Activated naive CD4-positive, alpha-beta T cell treated with Interleukin-2 at 50 U/mL for 16 hours (primary cell): ENCODE measurements around the gene DAGLB.
"Not testable (repeated sequence)": the region's sequence is repeated elsewhere in the genome, so short reads cannot be mapped to it uniquely, and the experiment has no call there.

Source experiments
- DNase-seq: peaks from one replicate; pipeline ENCODE4 v3.0.0-alpha.2; 2020

Gene DAGLB

DNA sequence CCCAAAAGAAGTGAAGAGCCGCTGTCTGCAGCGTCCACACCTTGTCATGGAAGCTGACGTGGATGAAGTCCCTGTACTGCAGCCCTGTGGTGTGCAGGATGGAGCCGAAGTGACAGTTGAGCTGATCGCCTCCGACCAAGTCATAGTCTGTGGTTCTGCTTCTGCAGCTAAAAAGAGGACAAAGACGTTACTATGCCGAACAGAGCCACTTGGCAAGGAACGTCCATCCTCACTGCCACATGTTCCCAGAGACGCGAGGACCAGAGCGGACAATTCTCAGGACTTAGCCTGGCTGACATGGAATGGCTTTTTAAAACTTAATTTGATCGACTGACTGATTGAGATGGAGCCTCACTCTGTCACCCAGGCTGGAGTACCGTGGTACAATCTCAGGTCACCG is 21.8 kb downstream of the DAGLB start:
- no peak for DNase-seq

DNA sequence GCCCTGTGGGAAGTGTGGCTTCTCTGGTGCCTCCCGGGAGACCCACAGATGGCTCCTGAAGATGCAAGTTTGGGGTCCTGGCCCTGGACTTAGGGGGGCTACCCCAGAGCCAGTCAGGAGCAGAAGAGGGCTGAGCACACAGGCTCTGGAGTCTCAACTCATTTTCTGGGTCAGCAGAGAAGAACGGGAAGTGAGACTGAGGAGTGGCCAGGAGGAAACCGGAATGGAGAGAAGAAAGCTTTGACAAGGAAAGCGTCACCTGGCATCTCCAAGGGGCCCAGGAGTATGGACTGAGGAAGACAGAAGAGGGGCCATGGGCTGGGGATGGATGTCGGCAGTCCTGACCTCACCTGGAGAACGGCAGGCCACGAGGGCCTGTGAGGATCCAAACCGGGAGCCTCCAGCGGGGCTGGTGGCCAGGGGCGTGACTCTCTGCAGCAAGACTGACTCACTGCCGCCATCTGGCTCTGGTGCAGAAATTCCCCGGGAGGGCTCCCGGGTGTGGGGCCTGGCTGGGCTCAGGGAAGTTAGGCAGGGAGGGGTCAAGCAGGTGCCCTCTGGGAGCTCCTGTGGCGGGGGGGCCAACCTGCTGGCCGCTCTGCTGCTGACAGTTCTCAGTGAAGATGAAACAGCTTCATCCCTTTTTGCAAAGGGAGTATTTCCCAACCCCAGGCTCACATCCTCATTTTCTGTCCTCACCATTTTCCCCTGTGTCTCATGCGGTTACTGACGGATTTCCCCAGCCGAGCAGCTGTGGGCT is 23.6 kb downstream of the DAGLB start:
- DNase-seq, result no peak

DNA sequence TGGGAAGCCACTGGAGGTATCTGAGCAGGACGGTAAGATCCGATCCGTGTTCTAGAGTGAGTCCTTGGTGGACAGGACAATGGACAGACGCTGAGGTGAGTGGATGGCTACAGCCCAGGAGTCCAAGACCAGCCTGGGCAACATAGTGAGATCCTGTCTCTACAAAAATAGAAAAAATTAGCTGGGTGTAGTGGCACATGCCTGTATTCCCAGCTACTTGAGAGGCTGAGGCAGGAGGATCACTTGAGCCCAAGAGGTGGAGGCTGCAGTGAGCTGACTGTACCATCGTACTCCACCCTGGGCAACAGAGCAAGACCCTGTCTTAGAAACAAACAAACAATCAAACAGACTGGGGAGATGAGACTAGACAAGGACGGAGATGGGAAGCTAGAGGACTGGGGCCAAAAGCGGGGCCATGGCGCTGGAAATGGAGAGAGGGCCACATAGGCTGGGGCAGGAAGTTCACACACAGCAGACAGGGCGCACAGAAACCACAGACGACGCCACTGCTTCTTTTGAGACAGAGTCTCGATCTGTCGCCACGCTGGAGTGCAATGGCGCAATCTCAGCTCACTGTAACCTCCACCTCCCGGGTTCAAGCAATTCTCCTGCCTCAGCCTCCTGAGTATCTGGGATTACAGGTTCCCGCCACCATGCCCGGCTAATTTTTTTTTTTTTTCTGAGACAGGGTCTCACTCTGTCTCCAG is 24.7 kb downstream of the DAGLB start:
- no peak for DNase-seq

DNA sequence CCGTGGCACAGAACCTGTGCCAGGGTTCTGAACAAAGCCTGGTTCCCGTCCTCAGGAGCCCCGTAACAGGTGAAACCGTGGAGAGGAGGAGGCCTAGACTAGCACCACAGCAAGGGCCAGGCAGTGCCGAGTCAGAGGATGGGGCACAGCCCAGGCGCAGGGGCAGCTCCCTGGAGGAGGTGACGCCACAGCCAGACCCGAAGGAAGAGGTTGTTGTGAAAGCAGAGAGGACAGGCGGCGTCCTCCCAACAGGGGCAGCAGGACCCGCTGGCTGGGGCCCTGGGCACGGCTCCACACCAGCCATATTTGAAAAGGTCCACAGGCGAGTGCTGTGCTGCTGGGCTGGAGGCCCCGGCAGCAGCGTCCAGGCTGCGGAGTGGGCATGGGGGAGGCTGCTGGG is 25.7 kb downstream of the DAGLB start:
- DNase-seq, result no peak

DNA sequence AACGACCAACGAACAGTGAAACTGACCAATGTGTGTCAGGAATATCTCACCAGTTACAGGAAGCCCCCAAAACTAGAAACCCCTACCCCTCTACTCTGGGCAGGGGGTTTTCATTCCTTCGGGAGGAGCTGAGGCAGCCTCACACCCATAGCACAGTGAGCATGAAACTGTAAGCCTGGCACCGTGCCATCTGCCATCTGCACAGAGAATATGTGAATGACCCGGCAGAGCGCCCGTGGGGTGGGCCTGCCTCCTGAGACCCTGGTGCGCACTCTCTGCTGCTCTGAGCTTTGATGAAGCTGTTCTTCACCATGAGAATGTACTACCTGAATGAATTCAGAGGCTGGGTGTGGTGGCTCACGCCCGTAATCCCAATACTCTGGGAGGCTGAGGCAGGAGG is 27.1 kb downstream of the DAGLB start:
- no peak for DNase-seq

DNA sequence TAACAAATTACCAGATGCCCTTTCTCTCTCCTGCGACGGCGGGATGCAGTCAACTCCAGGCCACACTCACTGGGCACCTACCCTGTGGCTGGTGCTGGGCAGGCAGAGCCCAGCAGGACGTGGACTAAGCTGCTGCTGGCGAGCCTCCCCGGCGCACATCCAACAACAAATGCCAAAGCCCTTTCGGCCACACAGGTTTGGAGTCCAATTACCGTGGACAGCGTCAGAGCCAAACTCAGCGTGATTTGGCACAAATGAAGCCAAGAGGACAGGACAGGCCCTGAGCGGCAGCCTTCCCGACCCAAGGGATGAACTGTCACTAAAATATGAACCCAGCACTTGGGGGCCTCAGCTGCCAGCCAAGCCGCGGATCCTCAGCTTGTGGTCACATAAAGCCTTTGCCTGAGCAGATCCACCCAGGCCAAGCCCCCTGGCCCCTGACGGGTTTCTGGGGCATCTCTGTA is 28.4 kb downstream of the DAGLB start:
- no peak for DNase-seq

DNA sequence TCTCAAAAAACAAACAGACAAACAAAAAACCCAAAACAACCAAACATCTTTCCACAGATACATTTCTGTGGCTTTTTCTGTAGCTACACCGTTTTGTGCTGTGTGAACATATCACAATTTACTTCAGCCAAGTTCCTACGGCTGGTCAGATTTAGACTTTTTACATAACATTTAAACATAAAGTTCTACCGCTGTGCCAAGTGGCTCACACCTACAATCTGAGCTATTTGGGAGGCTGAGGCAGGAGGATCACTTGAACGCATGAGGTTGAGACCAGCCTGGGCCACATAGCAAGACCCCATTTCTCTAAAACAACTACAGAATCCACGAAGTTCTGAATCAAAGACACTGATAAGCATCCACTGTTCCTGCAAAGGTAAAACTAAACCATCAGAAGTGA is 30.3 kb downstream of the DAGLB start:
- DNase-seq, result no peak

DNA sequence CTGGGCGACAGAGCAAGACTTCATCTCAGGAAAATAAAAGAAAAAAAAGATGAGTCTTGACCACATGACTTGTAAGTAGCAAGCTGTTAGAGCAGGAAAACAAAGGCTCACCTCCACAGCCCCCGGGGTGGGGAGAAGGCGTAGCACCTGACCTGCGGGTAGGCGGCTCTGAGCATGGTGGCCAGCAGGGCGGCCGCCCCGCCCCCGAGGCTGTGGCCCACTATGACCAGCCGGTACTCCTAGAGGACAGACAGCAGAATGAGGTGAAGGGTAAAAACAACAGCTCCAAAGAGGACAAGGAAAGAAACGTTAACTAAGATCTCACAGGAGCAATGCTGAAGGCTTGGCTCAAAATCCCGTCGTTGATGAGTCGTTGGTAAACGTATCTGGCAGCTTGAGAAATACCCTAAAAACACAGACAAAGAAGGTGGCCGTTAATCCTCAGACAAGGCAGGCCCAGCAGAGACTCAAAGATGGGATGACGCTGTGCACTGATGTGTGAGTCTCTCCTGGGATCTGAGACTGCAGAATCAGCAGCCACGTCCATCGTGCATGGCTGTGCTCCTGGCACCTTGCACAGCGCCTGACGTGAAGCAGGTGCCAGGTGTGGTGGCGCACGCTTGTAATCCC is 31.1 kb downstream of the DAGLB start:
- DNase-seq, result no peak

DNA sequence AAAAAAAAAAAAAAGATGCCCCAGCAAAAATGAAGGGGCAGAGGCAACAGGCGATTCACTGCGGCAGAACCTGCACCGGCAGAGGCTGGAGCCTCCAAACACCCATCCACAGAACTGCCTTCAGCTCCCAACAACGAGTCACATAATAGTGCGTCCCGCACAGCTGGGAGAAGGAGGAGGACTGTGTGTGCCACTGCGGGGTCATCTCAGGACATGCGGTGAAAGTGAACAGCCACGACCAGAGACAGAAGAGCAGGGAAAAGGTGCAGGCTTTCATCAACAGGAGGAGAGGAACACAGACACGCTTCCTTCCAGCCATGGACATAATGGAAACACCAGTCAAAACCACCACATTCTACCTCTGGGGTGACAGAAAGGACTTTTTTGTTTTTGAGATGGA is 34.1 kb downstream of the DAGLB start:
- DNase-seq, result no peak

DNA sequence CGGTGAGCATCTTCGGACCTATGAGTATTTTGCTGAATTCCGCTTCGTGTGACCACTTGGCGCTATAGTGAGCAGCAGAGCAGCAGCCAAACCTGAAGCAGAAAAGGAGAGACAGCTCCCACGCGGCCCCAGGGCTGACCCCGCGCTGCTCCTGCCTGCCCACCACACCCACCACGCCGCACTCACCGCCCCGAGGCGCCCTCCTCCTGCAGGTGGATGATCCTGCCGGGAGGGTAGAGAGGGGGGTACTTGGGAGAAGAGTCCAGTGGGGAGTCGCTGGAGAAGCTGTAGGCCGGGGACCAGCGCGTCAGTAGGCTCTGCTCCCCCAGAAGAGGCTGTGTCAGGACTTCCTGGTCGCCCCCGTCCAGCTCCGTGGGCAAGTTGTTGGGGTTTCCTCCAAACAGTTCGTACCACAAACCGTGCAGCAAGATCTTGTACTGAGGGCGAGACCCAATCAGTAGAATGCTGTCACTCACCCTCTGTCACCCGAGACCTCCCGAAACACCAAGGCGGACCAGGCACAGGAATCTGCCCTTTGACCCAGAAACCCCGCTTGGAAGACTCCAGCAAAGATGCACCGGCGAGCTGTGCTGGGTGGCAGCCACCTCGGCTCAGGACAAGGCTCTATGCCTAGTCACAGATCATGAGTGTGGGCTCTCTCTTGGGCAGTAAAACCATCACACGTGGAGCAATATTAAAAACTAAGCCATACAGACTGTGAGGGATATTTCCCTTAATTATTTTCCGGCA is 37.6 kb downstream of the DAGLB start:
- no peak for DNase-seq

DNA sequence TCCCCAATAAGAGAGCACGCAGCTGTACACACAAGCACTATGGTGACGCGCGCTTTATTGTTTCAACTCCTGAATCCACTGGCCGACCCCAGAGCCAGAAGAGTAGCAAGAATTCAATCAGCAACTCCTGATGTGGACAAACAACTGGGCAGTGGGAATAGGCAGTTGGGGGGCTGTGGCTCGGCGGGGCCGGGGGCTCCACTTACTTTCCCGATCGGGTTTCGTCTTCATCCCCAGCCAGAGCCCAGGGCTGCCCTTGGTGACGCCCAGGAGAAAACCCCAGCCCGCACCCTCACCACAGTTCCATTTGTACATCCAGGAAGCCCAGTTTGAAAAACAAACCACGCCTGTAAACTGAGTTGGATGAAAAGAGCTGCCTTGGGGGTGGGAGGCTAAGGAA is 38.7 kb downstream of the DAGLB start:
- no peak for DNase-seq

DNA sequence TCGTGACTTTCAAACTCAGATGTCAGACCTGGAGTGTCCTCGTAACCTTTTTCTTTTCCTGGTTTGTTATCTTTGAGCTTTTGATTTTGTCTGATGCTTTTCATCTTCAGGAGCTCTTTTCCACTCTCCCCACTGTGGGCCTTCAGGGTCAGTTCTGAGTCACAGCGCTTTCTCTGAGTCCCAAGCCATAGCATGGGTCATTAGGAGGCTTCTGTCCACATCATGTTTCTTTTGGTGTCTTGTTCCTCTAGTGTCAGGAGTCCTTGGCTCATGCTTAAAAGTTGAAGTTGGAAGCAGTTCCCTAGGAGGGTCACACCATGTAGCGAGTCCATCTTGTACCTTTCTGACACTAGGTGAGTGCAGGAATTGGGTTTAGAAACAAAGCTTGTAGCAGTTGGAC is 40.3 kb downstream of the DAGLB start:
- no peak for DNase-seq

DNA sequence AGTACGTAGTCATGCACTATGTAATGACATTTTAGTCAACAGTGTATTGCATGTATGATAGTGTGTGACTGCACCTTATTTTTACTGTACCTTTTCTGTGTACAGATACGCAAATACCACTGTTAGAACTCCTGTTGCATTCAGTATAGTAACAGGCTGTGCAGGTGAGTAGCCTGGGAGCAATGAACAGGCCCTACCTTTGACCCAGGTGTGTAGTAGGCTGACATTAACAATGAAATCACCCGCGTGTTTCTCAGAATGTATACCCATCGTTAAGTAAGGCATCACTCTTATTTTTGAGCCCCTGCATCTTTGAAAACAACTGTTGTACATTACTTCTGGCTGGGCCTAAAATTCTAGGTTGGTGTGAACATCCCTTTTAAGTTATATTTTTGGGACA is 41.6 kb downstream of the DAGLB start:
- no peak for DNase-seq

DNA sequence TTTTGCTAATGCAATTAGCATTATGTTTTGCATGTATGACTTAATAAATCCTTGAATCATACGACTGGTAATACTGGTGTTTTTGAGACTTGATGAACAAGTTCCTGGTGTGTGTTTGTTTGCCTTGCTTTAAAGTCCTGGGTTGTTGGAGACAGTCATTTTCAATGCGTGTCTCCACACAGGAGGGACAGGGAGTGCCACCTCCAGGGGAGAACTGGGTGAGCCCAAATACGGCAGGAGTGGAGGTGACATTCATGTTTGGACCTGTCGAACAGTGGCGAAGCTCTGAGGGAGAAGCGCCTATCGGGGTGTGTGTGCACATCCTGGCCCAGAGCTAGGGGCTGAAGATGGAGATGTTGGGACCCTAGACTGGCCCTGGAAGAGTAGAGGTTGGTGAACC is 43.8 kb downstream of the DAGLB start:
- no peak for DNase-seq

DNA sequence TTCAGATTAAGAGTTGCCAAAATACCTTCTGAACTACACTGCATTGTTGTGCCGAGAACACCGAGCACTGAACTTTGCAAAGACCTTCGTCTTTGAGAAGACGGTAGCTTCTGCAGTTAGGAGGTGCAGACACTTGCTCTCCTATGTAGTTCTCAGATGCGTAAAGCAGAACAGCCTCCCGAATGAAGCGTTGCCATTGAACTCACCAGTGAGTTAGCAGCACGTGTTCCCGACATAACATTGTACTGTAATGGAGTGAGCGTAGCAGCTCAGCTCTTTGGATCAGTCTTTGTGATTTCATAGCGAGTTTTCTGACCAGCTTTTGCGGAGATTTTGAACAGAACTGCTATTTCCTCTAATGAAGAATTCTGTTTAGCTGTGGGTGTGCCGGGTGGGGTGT is 45.0 kb downstream of the DAGLB start:
- no peak for DNase-seq

DNA sequence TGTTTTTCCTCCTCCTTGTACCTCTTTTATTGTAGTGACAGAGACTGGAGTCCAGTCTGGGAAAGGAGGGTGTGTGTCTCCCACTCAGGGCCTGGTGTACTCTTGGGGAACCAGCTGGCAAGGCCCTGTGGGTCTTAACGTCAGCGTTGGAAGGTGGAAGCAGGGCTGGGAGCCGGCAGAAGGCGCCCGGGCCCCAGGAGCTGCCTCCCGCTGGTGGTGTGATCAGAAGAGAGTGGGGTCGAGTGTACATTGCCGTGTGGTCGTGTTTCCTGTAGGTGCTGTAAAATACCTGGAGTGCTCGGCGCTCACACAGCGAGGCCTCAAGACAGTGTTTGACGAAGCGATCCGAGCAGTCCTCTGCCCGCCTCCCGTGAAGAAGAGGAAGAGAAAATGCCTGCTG is 45.7 kb downstream of the DAGLB start:
- DNase-seq, result no peak

DNA sequence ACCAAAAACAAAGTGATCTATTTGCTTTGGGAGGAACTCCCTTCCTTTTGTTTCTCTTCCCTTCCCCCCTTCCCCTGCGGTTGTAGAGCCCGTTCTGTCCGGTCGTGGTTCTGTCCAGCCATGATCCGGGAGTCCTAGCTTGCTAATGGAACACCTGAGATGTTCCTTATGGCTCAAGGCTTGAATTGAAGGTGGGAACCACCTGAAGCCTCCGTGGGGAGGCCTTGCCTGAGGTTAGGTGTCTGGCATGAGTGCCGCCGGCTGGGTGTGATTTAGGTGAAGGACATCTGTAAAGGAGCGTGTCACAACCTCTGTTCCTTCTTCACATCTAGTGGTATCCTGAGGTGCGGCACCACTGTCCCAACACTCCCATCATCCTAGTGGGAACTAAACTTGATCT is 46.2 kb downstream of the DAGLB start:
- no peak for DNase-seq

DNA sequence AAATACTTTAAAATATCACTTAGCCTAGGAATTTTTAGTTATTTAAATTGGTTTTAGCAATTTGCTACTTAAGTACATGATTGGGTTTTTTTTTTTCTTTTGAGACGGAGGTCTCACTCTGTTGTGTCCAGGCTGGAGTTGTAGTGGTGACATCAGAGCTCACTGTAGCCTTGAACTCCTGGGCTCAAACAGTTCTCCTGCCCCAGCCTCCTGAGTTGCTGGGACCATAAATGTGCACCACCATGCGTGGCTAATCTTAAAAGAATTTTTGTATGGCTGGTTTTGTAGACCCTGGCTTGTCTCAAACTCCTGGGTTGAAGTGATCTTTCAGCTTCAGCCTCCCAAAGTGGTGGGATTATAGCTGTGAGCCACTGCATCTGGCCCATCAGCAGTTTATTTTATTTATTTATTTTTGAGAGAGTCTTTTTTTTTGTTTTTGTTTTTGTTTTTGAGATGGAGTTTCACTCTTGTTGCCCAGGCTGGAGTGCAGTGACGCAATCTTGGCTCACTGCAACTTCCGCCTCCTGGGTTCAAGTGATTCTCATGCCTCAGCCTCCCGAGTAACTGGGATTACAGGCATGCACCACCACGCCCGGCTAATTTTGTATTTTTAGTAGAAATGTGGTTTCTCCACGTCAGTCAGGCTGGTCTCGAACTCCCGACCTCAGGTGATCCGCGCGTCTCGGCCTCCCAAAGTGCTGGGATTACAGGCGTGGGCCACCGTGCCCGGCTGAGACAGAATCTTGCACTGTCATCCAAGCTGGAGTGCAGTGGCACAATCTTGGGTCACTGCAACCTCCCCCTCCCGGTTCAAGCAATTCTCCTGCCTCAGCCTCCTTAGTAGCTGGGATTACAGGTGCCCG is 47.3 kb downstream of the DAGLB start:
- DNase-seq, result not testable (repeated sequence)

DNA sequence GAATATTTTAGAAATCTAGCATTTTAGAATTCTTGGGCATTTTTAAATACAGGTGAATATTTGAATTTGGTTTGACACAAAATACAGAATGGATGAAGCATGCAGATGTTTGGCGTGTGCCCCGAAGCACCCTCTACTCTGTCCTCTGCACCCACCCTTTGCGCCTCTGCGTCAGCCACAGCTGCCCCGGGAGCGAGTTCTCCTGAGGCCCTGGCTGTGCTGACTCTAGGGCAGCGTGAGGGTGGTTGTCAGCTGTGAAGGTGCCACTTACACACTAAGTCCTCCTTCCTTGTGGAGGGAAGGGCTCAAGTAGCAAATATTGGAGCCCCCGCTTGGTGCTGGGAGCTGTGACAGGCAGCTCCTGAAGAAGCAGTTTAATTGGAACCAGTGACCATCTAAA is 48.4 kb downstream of the DAGLB start:
- no peak for DNase-seq

DNA sequence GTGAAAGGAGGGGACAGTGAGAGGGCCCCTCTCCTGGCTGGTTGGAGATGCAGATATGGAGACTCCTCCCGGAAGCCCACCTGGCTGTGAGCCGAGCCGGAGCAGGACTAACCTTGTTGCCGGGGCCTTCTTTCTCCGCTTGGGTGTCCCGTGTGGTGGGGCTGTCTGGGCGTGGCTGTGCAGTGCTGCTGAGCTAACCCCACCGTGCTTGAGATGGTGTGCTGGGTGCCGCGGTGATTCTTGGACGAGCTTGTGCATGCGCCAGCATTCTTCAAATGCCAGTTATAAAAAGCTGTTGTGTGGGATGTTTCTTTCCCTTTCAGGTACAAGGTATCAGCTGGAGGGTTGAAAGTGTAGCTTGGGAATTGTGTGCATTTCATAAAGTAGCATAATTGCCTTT is 48.8 kb downstream of the DAGLB start:
- no peak for DNase-seq

DNA sequence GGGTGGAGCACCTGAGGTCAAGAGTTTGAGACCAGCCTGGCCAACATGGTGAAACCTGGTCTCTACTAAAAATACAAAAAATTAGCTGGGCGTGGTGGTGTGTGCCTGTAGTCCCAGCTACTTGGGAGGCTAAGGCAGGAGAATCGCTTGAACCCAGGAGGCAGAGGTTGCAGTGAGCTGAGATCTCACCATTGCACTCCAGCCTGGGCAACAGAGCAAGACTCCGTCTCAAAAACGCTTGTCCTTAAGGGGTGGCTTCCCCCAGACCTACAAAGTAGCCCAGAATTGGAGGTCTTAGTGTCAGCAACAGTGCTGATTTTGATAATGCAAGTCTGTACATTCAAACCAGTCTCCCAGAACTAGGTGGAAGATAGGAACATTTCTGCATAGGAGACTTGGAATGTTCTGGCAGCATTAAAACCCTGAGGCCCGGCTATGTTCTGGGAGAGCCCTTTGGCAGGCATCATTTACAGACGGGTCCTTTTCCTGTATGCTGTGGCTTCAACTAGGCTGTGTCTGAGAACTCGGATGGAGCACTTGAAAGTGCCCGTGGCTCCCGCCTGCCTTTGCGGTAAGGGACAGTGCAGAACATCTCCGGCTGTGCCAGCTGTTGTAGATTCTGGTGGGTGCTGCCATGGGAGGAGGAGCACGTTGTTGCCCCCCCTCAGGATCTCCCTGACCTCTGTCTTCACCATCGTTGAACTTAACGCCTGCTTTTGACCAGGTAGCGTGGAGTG is 49.8 kb downstream of the DAGLB start:
- not testable (repeated sequence) for DNase-seq
